K562 (cell line): ENCODE data around the gene IRF3. TPM values are rescaled to one million over a fixed set of nuclear protein-coding genes. Genes with fewer than 3 reads are reported as not detected.

Experiments used
- CHD4 ChIP-seq: fragments of 200-600 bp; sonication (generic); IDR thresholded peaks from 3 replicates; pipeline ENCODE4 v1.6.1; 2012; ENCODE audit warnings: low read depth, mild to moderate bottlenecking, mixed read lengths, low read length, inconsistent platforms; ENCODE audit not compliant: insufficient read depth, insufficient replicate concordance, poor library complexity, severe bottlenecking
- CREM ChIP-seq: IDR thresholded peaks from 2 replicates; pipeline ENCODE4 v1.6.1; 2014; ENCODE audit warnings: antibody characterized with exemption, low read depth
- EHMT2 ChIP-seq: fragments of 450-650 bp; IDR thresholded peaks from 2 replicates; pipeline ENCODE4 v1.6.1; 2018; ENCODE audit warnings: antibody characterized with exemption
- GABPB1 ChIP-seq: sonication (generic); formaldehyde crosslinking; IDR thresholded peaks from 2 replicates; pipeline ENCODE4 v1.8.0; 2022; ENCODE audit warnings: mild to moderate bottlenecking, missing genetic modification reagents
- GATAD2A ChIP-seq: fragments of 450-650 bp; IDR thresholded peaks from 2 replicates; pipeline ENCODE4 v1.6.1; 2017
- HDAC1 ChIP-seq, 2 experiments: fragments of 450-650 bp; IDR thresholded peaks; 2 replicates each; pipeline ENCODE4 v1.6.1; 2016 to 2017; ENCODE audit warnings: inconsistent platforms in 1 of 2, mild to moderate bottlenecking in 1 of 2, moderate library complexity in 1 of 2
- KAT8 ChIP-seq: fragments of 450-650 bp; IDR thresholded peaks from 2 replicates; pipeline ENCODE4 v1.6.1; 2016; ENCODE audit warnings: low read depth, mild to moderate bottlenecking
- NFE2L1 ChIP-seq: fragments of 450-650 bp; IDR thresholded peaks from 2 replicates; pipeline ENCODE4 v1.6.1; 2016; ENCODE audit warnings: missing genetic modification characterization, low read depth, mild to moderate bottlenecking, missing compliant biosample characterization, moderate library complexity, borderline replicate concordance
- RBM34 ChIP-seq: fragments of 200-400 bp; formaldehyde crosslinking; IDR thresholded peaks from 2 replicates; pipeline ENCODE4 v1.6.1; 2018; ENCODE audit warnings: low read length, borderline replicate concordance; ENCODE audit not compliant: insufficient read depth
- RCOR1 ChIP-seq, 2 experiments: IDR thresholded peaks; 2 replicates each; pipeline ENCODE4 v1.6.1; 2012; ENCODE audit warnings: low read depth in 2 of 2, low read length in 2 of 2, borderline replicate concordance in 1 of 2, improper control_type of control experiment in 1 of 2
- SMARCC2 ChIP-seq: fragments of 450-650 bp; IDR thresholded peaks from 2 replicates; pipeline ENCODE4 v1.6.1; 2017; ENCODE audit warnings: antibody characterized with exemption, moderate library complexity, mild to moderate bottlenecking, low read depth
- SREBF1 ChIP-seq: fragments of 150-350 bp; IDR thresholded peaks from 2 replicates; pipeline ENCODE4 v1.6.1; 2014; ENCODE audit warnings: antibody characterized with exemption, low read depth, low read length, borderline replicate concordance
- SUPT5H ChIP-seq: fragments of 450-650 bp; IDR thresholded peaks from 2 replicates; pipeline ENCODE4 v1.6.1; 2016
- TCF15 ChIP-seq: fragments of 250-450 bp; sonication (Bioruptor Pico); IDR thresholded peaks from 2 replicates; pipeline ENCODE4 v1.8.0; 2022; ENCODE audit warnings: moderate library complexity, mild to moderate bottlenecking, inconsistent platforms
- TEAD1 ChIP-seq, 2 experiments: fragments of 450-650 bp in 1 of 2; sonication (generic) in 1 of 2; formaldehyde crosslinking; IDR thresholded peaks; 2 replicates each; pipeline versions ENCODE4 v1.4.0 to v1.8.0; 2020 to 2022; ENCODE audit warnings: mild to moderate bottlenecking in 2 of 2, missing genetic modification reagents in 1 of 2
- WHSC1 ChIP-seq: IDR thresholded peaks from one replicate; pipeline ENCODE4 v1.6.1; 2012; ENCODE audit warnings: low read length, control low read depth, inconsistent platforms
- XRCC5 ChIP-seq: fragments of 200-400 bp; formaldehyde crosslinking; IDR thresholded peaks from 2 replicates; pipeline ENCODE4 v1.6.1; 2017; ENCODE audit warnings: low read depth, mild to moderate bottlenecking, low read length
- ZEB2 ChIP-seq: fragments of 450-650 bp; IDR thresholded peaks from 2 replicates; pipeline ENCODE4 v1.6.1; 2016
- ZKSCAN3 ChIP-seq: fragments of 250-450 bp; sonication (Bioruptor Pico); IDR thresholded peaks from 2 replicates; pipeline ENCODE4 v1.4.0; 2020
- ZKSCAN8 ChIP-seq: fragments of 200-800 bp; sonication (Bioruptor generic); IDR thresholded peaks from 2 replicates; pipeline ENCODE4 v1.6.1; 2016; ENCODE audit warnings: missing genetic modification characterization, missing compliant biosample characterization
- ZNF12 ChIP-seq: sonication (generic); formaldehyde crosslinking; IDR thresholded peaks from 2 replicates; pipeline ENCODE4 v1.4.0; 2020; ENCODE audit warnings: mild to moderate bottlenecking, missing genetic modification reagents
- ZNF239 ChIP-seq: fragments of 250-450 bp; sonication (Bioruptor Pico); IDR thresholded peaks from 2 replicates; pipeline ENCODE4 v1.4.0; 2020; ENCODE audit warnings: mild to moderate bottlenecking
- ZNF707 ChIP-seq: fragments of 250-450 bp; sonication (Bioruptor Pico); conservative IDR thresholded peaks from 2 replicates; pipeline ENCODE4 v1.8.0; 2022; ENCODE audit warnings: inconsistent platforms, mild to moderate bottlenecking, moderate library complexity
- polyA plus RNA-seq, 8 experiments: library from polyadenylated mRNA; depleted of rRNA in 4 of 8; stranded (reverse) in 5 of 8; unstranded in 3 of 8; fragments of >200 nt; fragmentation: Nextera tagmentation in 2 of 8; fragmentation: Illumina TruSeq in 1 of 8; extraction: Ambion mirVana in 2 of 8; extraction: Trizol in 1 of 8; gene quantifications; 2 replicates each; pipeline versions ENCODE4 v1.2.1 to v1.2.3, GENCODE V29; 2011 to 2014; ENCODE audit warnings: inconsistent platforms in 1 of 8, missing spikeins in 1 of 8
- total RNA-seq, 7 experiments: library from RNA; depleted of rRNA in 6 of 7; stranded (reverse); fragments of >200 nt in 6 of 7; fragmentation: Illumina TruSeq in 2 of 7; extraction: Trizol in 2 of 7; gene quantifications; 2 replicates each; pipeline versions ENCODE4 v1.2.1 to v1.2.3, GENCODE V29; 2011 to 2021; ENCODE audit warnings: low replicate concordance in 1 of 7
- TF ChIP-seq, protein P1 (sequence below): fragments of 450-650 bp; IDR thresholded peaks from 2 replicates; pipeline ENCODE4 v1.6.1; 2016; ENCODE audit warnings: antibody characterized with exemption
- TF ChIP-seq, protein P2 (sequence below): IDR thresholded peaks from 2 replicates; pipeline ENCODE4 v1.6.1; 2016; ENCODE audit warnings: missing genetic modification characterization, missing compliant biosample characterization

IRF3 gene
- total and polyA plus RNA-seq, 9 of the 15 experiments (the other 6 are each of a cell fraction or from before 2014, with no cell fraction given) = 7.5 to 145 (median 65.4) TPM

- TF ChIP-seq SMARCC2 (no peak; the same call in 1 of the 2 replicates), XRCC5 (peak; percentile 94), CREM (peak; percentile 20; the same call in 1 of the 2 replicates), SREBF1 (no peak), ZKSCAN3 (CRISPR knock-in tag) (no peak), ZEB2 (peak; percentile 69; the same call in 1 of the 2 replicates), EHMT2 (no peak), SUPT5H (peak; percentile 53; the same call in 1 of the 2 replicates), ZNF707 (no peak), ZNF239 (no peak), CHD4 (no peak), HDAC1 (IDR thresholded peaks at IDR 0.05) (peak in 1 of 2 experiments; percentile 58; a peak in 1 of 4 replicates), RBM34 (no peak), ZNF12 (no peak; the same call in 1 of the 2 replicates), ZKSCAN8 (CRISPR knock-in tag) (no peak), NFE2L1 (no peak), GABPB1 (CRISPR knock-in tag) (0 out of 2 replicates have a peak, but pooled peaks have one; percentile 56), GATAD2A (peak; percentile 42; the same call in 1 of the 2 replicates), RCOR1 (IDR thresholded peaks at IDR 0.05; ENCODE audit: borderline replicate concordance in 1 of 2, low read depth in 2 of 2, low read length in 2 of 2) (0 out of 4 replicates have a peak, but pooled peaks of 1 of the 2 experiments have one; percentile 61), TEAD1 (CRISPR knock-in tag; IDR thresholded peaks at IDR 0.05) (no peak), TCF15 (CRISPR knock-in tag) (no peak), KAT8 (no peak), WHSC1 (no peak)
- TF ChIP-seq, protein P1, sequence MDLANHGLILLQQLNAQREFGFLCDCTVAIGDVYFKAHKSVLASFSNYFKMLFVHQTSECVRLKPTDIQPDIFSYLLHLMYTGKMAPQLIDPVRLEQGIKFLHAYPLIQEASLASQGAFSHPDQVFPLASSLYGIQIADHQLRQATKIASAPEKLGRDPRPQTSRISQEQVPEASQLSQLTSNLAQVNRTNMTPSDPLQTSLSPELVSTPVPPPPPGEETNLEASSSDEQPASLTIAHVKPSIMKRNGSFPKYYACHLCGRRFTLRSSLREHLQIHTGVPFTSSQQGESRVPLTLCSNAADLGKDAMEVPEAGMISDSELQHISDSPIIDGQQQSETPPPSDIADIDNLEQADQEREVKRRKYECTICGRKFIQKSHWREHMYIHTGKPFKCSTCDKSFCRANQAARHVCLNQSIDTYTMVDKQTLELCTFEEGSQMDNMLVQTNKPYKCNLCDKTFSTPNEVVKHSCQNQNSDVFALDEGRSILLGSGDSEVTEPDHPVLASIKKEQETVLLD = peak; percentile 72; the same call in 1 of the 2 replicates
- TF ChIP-seq, protein P2, sequence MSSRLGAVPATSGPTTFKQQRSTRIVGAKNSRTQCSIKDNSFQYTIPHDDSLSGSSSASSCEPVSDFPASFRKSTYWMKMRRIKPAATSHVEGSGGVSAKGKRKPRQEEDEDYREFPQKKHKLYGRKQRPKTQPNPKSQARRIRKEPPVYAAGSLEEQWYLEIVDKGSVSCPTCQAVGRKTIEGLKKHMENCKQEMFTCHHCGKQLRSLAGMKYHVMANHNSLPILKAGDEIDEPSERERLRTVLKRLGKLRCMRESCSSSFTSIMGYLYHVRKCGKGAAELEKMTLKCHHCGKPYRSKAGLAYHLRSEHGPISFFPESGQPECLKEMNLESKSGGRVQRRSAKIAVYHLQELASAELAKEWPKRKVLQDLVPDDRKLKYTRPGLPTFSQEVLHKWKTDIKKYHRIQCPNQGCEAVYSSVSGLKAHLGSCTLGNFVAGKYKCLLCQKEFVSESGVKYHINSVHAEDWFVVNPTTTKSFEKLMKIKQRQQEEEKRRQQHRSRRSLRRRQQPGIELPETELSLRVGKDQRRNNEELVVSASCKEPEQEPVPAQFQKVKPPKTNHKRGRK (tag) = no peak
Observed at GRCh38 chr19:49672131-49672919, 6.7 kb upstream of the IRF3 start (continued).
